Neural progenitor cell (in vitro differentiated cells): Measurements from ENCODE around the gene MFSD6L. TPM values are rescaled to one million over a fixed set of nuclear protein-coding genes. Genes with fewer than 3 reads are reported as not detected.
A peak's percentile ranks its signal among the peaks of the same experiment; 100 is the strongest.
"Not testable (repeated sequence)": the region's sequence is repeated elsewhere in the genome, so short reads cannot be mapped to it uniquely, and the experiment has no call there.

Experiments
- DNase-seq: peaks from one replicate; pipeline ENCODE4 v3.0.0-alpha.2; 2016; ENCODE audit warnings: low spot score
- H2AFZ ChIP-seq: fragments of 200-600 bp; sonication (generic); replicated peaks from 2 replicates; pipeline ENCODE4 v1.6.1; 2016; ENCODE audit warnings: antibody characterized with exemption
- H3F3A ChIP-seq: fragments of 200-600 bp; sonication (generic); 2 replicates; pipeline ENCODE4 v1.6.1; 2016; ENCODE audit warnings: antibody characterized with exemption, low read depth
- H3K27ac ChIP-seq: fragments of 200-600 bp; sonication (generic); 2 replicates; pipeline ENCODE4 v1.5.1; 2016; ENCODE audit warnings: mild to moderate bottlenecking
- H3K27me3 ChIP-seq: fragments of 200-600 bp; sonication (generic); 2 replicates; pipeline ENCODE4 v1.6.1; 2016; ENCODE audit warnings: mild to moderate bottlenecking, moderate library complexity
- H3K36me3 ChIP-seq: fragments of 200-600 bp; sonication (generic); 2 replicates; pipeline ENCODE4 v1.5.1; 2016
- H3K4me1 ChIP-seq: fragments of 200-600 bp; sonication (generic); 2 replicates; pipeline ENCODE4 v1.6.1; 2016; ENCODE audit warnings: mixed run types
- H3K4me2 ChIP-seq: fragments of 200-600 bp; sonication (generic); 2 replicates; pipeline ENCODE4 v1.6.1; 2016
- H3K4me3 ChIP-seq: fragments of 200-600 bp; sonication (generic); 2 replicates; pipeline ENCODE4 v1.5.1; 2016
- H3K79me2 ChIP-seq: fragments of 200-600 bp; sonication (generic); 2 replicates; pipeline ENCODE4 v1.6.1; 2016; ENCODE audit warnings: low read depth
- H3K9ac ChIP-seq: fragments of 200-600 bp; sonication (generic); 2 replicates; pipeline ENCODE4 v1.6.1; 2016
- H3K9me3 ChIP-seq: fragments of 200-600 bp; sonication (generic); 2 replicates; pipeline ENCODE4 v1.5.1; 2016; ENCODE audit warnings: low read depth
- H4K20me1 ChIP-seq: fragments of 200-600 bp; sonication (generic); 2 replicates; pipeline ENCODE4 v1.6.1; 2016; ENCODE audit warnings: low read depth
- H3K27ac Mint-ChIP-seq: 3 replicates; pipeline ENCODE4 v1.8.0; 2021; ENCODE audit warnings: mixed read lengths
- H3K27me3 Mint-ChIP-seq: 2 replicates; pipeline ENCODE4 v1.8.0; 2022; ENCODE audit warnings: low read depth, mild to moderate bottlenecking, inconsistent platforms, moderate library complexity, mixed read lengths; ENCODE audit not compliant: insufficient read depth
- H3K36me3 Mint-ChIP-seq: 3 replicates; pipeline ENCODE4 v1.8.0; 2021; ENCODE audit warnings: mixed read lengths
- H3K4me1 Mint-ChIP-seq: 3 replicates; pipeline ENCODE4 v1.8.0; 2021; ENCODE audit warnings: mixed read lengths
- H3K4me3 Mint-ChIP-seq: 3 replicates; pipeline ENCODE4 v1.8.0; 2021; ENCODE audit warnings: mild to moderate bottlenecking, moderate library complexity, mixed read lengths
- H3K9me3 Mint-ChIP-seq: 3 replicates; pipeline ENCODE4 v1.8.0; 2020; ENCODE audit warnings: mixed read lengths
- CTCF ChIP-seq: fragments of 200-600 bp; sonication (generic); IDR thresholded peaks from 2 replicates; pipeline ENCODE4 v1.5.1; 2017; ENCODE audit warnings: antibody characterized with exemption, mild to moderate bottlenecking
- EZH2 ChIP-seq: fragments of 200-600 bp; sonication (generic); IDR thresholded peaks from 2 replicates; pipeline ENCODE4 v1.6.1; 2017; ENCODE audit warnings: antibody characterized with exemption, mild to moderate bottlenecking, moderate library complexity
- EZH2phosphoT487 ChIP-seq: fragments of 200-600 bp; sonication (generic); IDR thresholded peaks from 2 replicates; pipeline ENCODE4 v1.6.1; 2017; ENCODE audit warnings: antibody characterized with exemption
- total RNA-seq: library from RNA; depleted of rRNA; stranded (reverse); fragments of >200 nt; gene quantifications from 2 replicates; pipeline ENCODE4 v1.2.3, GENCODE V29; 2015; ENCODE audit warnings: low replicate concordance

The MFSD6L gene
- total RNA-seq, 1 donor from 2014 or later, result not detected

DNA sequence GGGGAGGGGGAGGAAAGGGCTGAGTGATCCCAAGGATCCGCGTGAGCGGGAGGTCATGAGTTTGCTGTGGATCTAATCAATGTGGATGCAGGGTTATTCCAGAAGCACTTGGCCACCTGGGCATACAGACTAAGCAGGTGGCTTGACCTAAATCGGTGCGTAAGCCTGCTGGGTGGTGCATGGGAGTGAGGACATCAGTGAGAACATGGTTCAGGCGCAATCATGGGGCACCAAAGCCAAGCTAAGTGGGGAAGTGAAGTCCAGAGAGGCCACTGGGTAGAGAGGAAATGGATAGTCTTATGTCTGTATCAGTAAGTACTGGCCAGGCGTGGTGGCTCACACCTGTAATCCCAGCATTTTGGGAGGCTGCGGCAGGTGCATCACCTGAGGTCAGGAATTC, 18.9 kb upstream of the MFSD6L start:
- Histone ChIP-seq H4K20me1 (no peaks in the 10 kb centered on the region), H3F3A (no peaks in the 10 kb centered on the region), H3K4me3 (no peak overlapping the region), H3K9me3 (no peaks in the 10 kb centered on the region), H3K36me3 (no peaks in the 10 kb centered on the region), H3K4me1 (no peaks in the 10 kb centered on the region), H3K4me2 (no peak overlapping the region), H3K9ac (no peak overlapping the region), H3K27me3 (peaks cover 7% of the 10 kb centered on the region), H3K27ac (no peak overlapping the region), H3K79me2 (no peaks in the 10 kb centered on the region), H2AFZ (no peak overlapping the region)
- TF ChIP-seq EZH2phosphoT487 (no peak), CTCF (no peak), EZH2 (no peak)
- Mint-ChIP-seq H3K9me3 (peaks cover 6% of the 10 kb centered on the region), H3K36me3 (no peaks in the 10 kb centered on the region), H3K27me3 (peaks cover 6% of the 10 kb centered on the region), H3K4me1 (no peaks in the 10 kb centered on the region), H3K4me3 (peak overlapping the region; percentile 19), H3K27ac (no peak overlapping the region)
- DNase-seq, result no peak

- Histone ChIP-seq H2AFZ (no peak overlapping the region), H3K4me2 (no peak overlapping the region), H3K9me3 (no peaks in the 10 kb centered on the region), H3K4me1 (peaks cover 3% of the 10 kb centered on the region), H4K20me1 (no peaks in the 10 kb centered on the region), H3K79me2 (no peaks in the 10 kb centered on the region), H3K36me3 (no peaks in the 10 kb centered on the region), H3K27me3 (no peaks in the 10 kb centered on the region), H3K9ac (no peak overlapping the region), H3F3A (no peaks in the 10 kb centered on the region), H3K4me3 (no peak overlapping the region), H3K27ac (no peak overlapping the region)
- H3K36me3 Mint-ChIP-seq, result no peaks in the 10 kb centered on the region
- H3K27me3 Mint-ChIP-seq, result peaks cover 13% of the 10 kb centered on the region
- H3K9me3 Mint-ChIP-seq, result peaks cover 13% of the 10 kb centered on the region
- no peak overlapping the region for H3K27ac Mint-ChIP-seq
- no peak for DNase-seq
- no peak overlapping the region for H3K4me3 Mint-ChIP-seq
- TF ChIP-seq CTCF (no peak), EZH2 (no peak), EZH2phosphoT487 (no peak)
- peaks cover 4% of the 10 kb centered on the region for H3K4me1 Mint-ChIP-seq
Observed at GRCh38 chr17:8806926-8807550, 7.9 kb upstream of the MFSD6L start.

- Mint-ChIP-seq H3K4me1 (peaks cover 4% of the 10 kb centered on the region), H3K4me3 (no peak overlapping the region), H3K36me3 (no peaks in the 10 kb centered on the region), H3K27ac (no peak overlapping the region), H3K27me3 (peaks cover 12% of the 10 kb centered on the region), H3K9me3 (peaks cover 9% of the 10 kb centered on the region)
- Histone ChIP-seq H3K4me2 (no peak overlapping the region), H2AFZ (no peak overlapping the region), H3K9me3 (no peaks in the 10 kb centered on the region), H3K9ac (no peak overlapping the region), H3K36me3 (no peaks in the 10 kb centered on the region), H3K27me3 (no peaks in the 10 kb centered on the region), H3K4me1 (peaks cover 3% of the 10 kb centered on the region), H4K20me1 (no peaks in the 10 kb centered on the region), H3F3A (no peaks in the 10 kb centered on the region), H3K4me3 (no peak overlapping the region), H3K27ac (no peak overlapping the region), H3K79me2 (no peaks in the 10 kb centered on the region)
- TF ChIP-seq EZH2phosphoT487 (no peak), EZH2 (no peak), CTCF (no peak)
- no peak for DNase-seq
Observed at GRCh38 chr17:8806253-8806925, 7.2 kb upstream of the MFSD6L start.

DNA sequence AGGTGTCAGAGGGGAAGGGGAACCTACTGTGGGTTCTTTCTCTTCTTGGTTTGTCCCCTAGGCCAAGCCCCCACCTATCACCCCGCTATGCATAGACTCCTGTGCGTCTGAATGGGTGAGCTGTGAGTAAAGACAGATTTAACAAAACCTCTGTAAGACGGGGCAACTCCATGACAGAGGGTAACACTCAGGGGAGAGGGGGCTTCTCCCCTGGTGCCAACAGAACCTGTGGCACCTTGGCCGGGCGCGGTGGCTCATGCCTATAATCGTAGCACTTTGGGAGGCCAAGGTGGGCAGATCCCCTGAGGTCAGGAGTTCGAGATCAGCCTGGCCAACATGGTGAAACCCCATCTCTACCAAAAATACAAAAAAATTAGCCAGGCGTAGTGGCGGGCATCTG, 6.2 kb upstream of the MFSD6L start:
- not testable (repeated sequence) for H3F3A ChIP-seq, H3K4me1 Mint-ChIP-seq, H3K27ac ChIP-seq, H3K4me3 Mint-ChIP-seq, H3K9ac ChIP-seq, DNase-seq, H4K20me1 ChIP-seq, H2AFZ ChIP-seq, H3K27ac Mint-ChIP-seq, H3K4me3 ChIP-seq, H3K4me1 ChIP-seq, H3K36me3 ChIP-seq, H3K79me2 ChIP-seq, H3K4me2 ChIP-seq, H3K27me3 ChIP-seq, H3K9me3 ChIP-seq, H3K36me3 Mint-ChIP-seq, H3K9me3 Mint-ChIP-seq
- peaks cover 18% of the 10 kb centered on the region for H3K27me3 Mint-ChIP-seq
